DMS 273 (cell line): ENCODE data around the gene TC2N.
"Not testable (repeated sequence)": the region's sequence is repeated elsewhere in the genome, so short reads cannot be mapped to it uniquely, and the experiment has no call there.

ENCODE experiments used
- DNase-seq: peaks from one replicate; lab custom pipeline; 2025; ENCODE audit not compliant: unreplicated experiment; lab: John Stamatoyannopoulos, UW

Gene TC2N

GRCh38 chr14:91889477-91890211 lies 22.3 kb upstream of the TC2N start:
- DNase-seq = peak; percentile 30

- DNase-seq = no peak
Observed at GRCh38 chr14:91888641-91889476, 21.5 kb upstream of the TC2N start.

GRCh38 chr14:91886961-91887360 lies 19.6 kb upstream of the TC2N start:
- no peak for DNase-seq

- no peak for DNase-seq
Observed at GRCh38 chr14:91885839-91886238, 18.5 kb upstream of the TC2N start.

- no peak for DNase-seq
Observed at GRCh38 chr14:91885113-91885712, 17.9 kb upstream of the TC2N start.

GRCh38 chr14:91884664-91885063 lies 17.3 kb upstream of the TC2N start:
- DNase-seq = no peak

GRCh38 chr14:91883753-91884152 lies 16.4 kb upstream of the TC2N start:
- no peak for DNase-seq

GRCh38 chr14:91882776-91883175 lies 15.4 kb upstream of the TC2N start:
- DNase-seq = no peak

- DNase-seq = no peak
Observed at GRCh38 chr14:91882369-91882768, 15.0 kb upstream of the TC2N start.

GRCh38 chr14:91879196-91879595 lies 11.9 kb upstream of the TC2N start:
- DNase-seq = no peak

GRCh38 chr14:91878274-91878673 lies 10.9 kb upstream of the TC2N start:
- no peak for DNase-seq

- DNase-seq = no peak
Observed at GRCh38 chr14:91877376-91877915, 10.1 kb upstream of the TC2N start.

- DNase-seq = no peak
Observed at GRCh38 chr14:91876492-91876891, 9.2 kb upstream of the TC2N start.

- no peak for DNase-seq
Observed at GRCh38 chr14:91875525-91876286, 8.4 kb upstream of the TC2N start.

- no peak for DNase-seq
Observed at GRCh38 chr14:91873471-91874415, 6.4 kb upstream of the TC2N start.

- peak; percentile 14 for DNase-seq
Observed at GRCh38 chr14:91872517-91873470, 5.5 kb upstream of the TC2N start.

GRCh38 chr14:91872011-91872501 lies 4.7 kb upstream of the TC2N start:
- DNase-seq = no peak

GRCh38 chr14:91871401-91871800 lies 4.1 kb upstream of the TC2N start:
- DNase-seq = not testable (repeated sequence)

GRCh38 chr14:91870890-91871289 lies 3.6 kb upstream of the TC2N start:
- DNase-seq = no peak
